ENCODE data around the gene WDR35.
"Not testable (repeated sequence)": the region's sequence is repeated elsewhere in the genome, so short reads cannot be mapped to it uniquely, and the experiment has no call there.

GRCh38 chr2:19891971-19892370 lies 97.9 kb downstream of the WDR35 start:
- TF ChIP-seq CTCF (conservative IDR thresholded peaks at IDR 0.05 in 1 of 2, IDR thresholded peaks at IDR 0.05 in 1 of 2; ENCODE audit: extremely low read depth in 1 of 2, insufficient read depth in 1 of 2, low read depth in 1 of 2, low read length in 2 of 2); EZH2 (IDR thresholded peaks at IDR 0.05; ENCODE audit: borderline replicate concordance, low read length): not testable (repeated sequence)
